Tibial nerve (tissue), 4 donors: ENCODE measurements around the gene JAG2. TPM values are rescaled to one million over a fixed set of nuclear protein-coding genes. Genes with fewer than 3 reads are reported as not detected.

Experiments
- DNase-seq, 2 donors: peaks; one replicate each; pipeline ENCODE4 v3.0.0-alpha.2; 2019; ENCODE audit warnings: low spot score in 2 of 2
- H3K27ac ChIP-seq, 4 donors: fragments of 200-600 bp; sonication (generic) in 3 of 4; one replicate each; pipeline ENCODE4 v1.5.1; 2017 to 2019; ENCODE audit warnings: mild to moderate bottlenecking in 1 of 4
- H3K27me3 ChIP-seq, 2 donors: fragments of 200-600 bp; sonication (generic) in 1 of 2; one replicate each; pipeline versions ENCODE4 v1.5.1 to v1.6.0; 2017 to 2019
- H3K36me3 ChIP-seq, 3 donors: fragments of 200-600 bp; sonication (generic); one replicate each; pipeline ENCODE4 v1.5.1; 2018 to 2019
- H3K4me1 ChIP-seq, 4 donors: fragments of 200-600 bp; sonication (generic) in 3 of 4; one replicate each; pipeline ENCODE4 v1.5.1; 2017 to 2019
- H3K4me3 ChIP-seq, 4 donors: fragments of 200-600 bp; sonication (generic) in 3 of 4; one replicate each; pipeline ENCODE4 v1.5.1; 2017 to 2019; ENCODE audit warnings: mild to moderate bottlenecking in 1 of 4, moderate library complexity in 1 of 4
- H3K9me3 ChIP-seq, 4 donors: fragments of 200-600 bp; sonication (generic) in 3 of 4; one replicate each; pipeline ENCODE4 v1.5.1; 2017 to 2019
- CTCF ChIP-seq, 5 experiments: fragments of 200-600 bp in 3 of 5; fragments of 450-650 bp in 2 of 5; sonication (generic) in 3 of 5; IDR thresholded peaks; one replicate each; pipeline ENCODE4 v1.5.1; 2016 to 2019; ENCODE audit warnings: antibody characterized with exemption in 5 of 5, mild to moderate bottlenecking in 3 of 5, moderate library complexity in 2 of 5
- EP300 ChIP-seq, 2 donors: sonication (generic); formaldehyde crosslinking; IDR thresholded peaks; one replicate each; pipeline ENCODE4 v1.6.1; 2017; ENCODE audit warnings: antibody characterized with exemption in 2 of 2, mild to moderate bottlenecking in 1 of 2
- POLR2A ChIP-seq, 2 donors: fragments of 450-650 bp; IDR thresholded peaks; one replicate each; pipeline ENCODE4 v1.6.1; 2017; ENCODE audit warnings: antibody characterized with exemption in 2 of 2, mild to moderate bottlenecking in 2 of 2, moderate library complexity in 2 of 2
- WGBS, 2 donors: methylation state at CpG; one replicate each; pipeline ENCODE4 v1.1.5; 2018; 5-methylcytosine and 5-hydroxymethylcytosine counted together
- total RNA-seq, 4 donors: library from RNA; depleted of rRNA; stranded (reverse); fragments of >200 nt; gene quantifications; one replicate each; pipeline ENCODE4 v1.1.0, GENCODE V29; 2016

Gene JAG2
- total RNA-seq, 4 donors from 2014 or later: 7.4 to 13.8 (median 12.8) TPM

- no peak for DNase-seq
- Histone ChIP-seq H3K4me1 (peaks cover 0 to 18% (median 4%) of the 10 kb centered on the region in 4 donors), H3K27me3 (no peaks in the 10 kb centered on the region), H3K4me3 (no peak overlapping the region), H3K36me3 (peaks cover 0 to 71% (median 0%) of the 10 kb centered on the region in 3 donors), H3K27ac (no peak overlapping the region), H3K9me3 (no peaks in the 10 kb centered on the region)
- 92 to 95% methylated on average over 21 to 22 of the region's 30 CpGs for WGBS, 2 donors
- TF ChIP-seq POLR2A (IDR thresholded peaks at IDR 0.05): no peak
- no peak for TF ChIP-seq EP300 (IDR thresholded peaks at IDR 0.05)
- TF ChIP-seq CTCF (IDR thresholded peaks at IDR 0.05): no peak
Observed at GRCh38 chr14:105210266-105211025, 41.9 kb upstream of the JAG2 start.

GRCh38 chr14:105209646-105210045 lies 41.1 kb upstream of the JAG2 start:
- no peak for DNase-seq
- Histone ChIP-seq H3K4me3 (no peak overlapping the region), H3K27me3 (no peaks in the 10 kb centered on the region), H3K9me3 (no peaks in the 10 kb centered on the region), H3K4me1 (peaks cover 0 to 26% (median 10%) of the 10 kb centered on the region in 4 donors), H3K36me3 (peaks cover 0 to 65% (median 0%) of the 10 kb centered on the region in 3 donors), H3K27ac (no peak overlapping the region)
- no peak for TF ChIP-seq EP300 (IDR thresholded peaks at IDR 0.05)
- no peak for TF ChIP-seq POLR2A (IDR thresholded peaks at IDR 0.05)
- no peak for TF ChIP-seq CTCF (IDR thresholded peaks at IDR 0.05)
- WGBS, 2 donors: 85 to 94% methylated on average over 14 to 16 of the region's 16 CpGs

GRCh38 chr14:105209091-105209490 lies 40.5 kb upstream of the JAG2 start:
- 85 to 95% methylated on average over 8 of the region's 8 CpGs for WGBS, 2 donors
- TF ChIP-seq EP300 (IDR thresholded peaks at IDR 0.05) (no peak), CTCF (IDR thresholded peaks at IDR 0.05) (no peak)
- Histone ChIP-seq H3K36me3 (peaks cover 0 to 59% (median 0%) of the 10 kb centered on the region in 3 donors), H3K27ac (no peak overlapping the region), H3K27me3 (no peaks in the 10 kb centered on the region), H3K4me3 (no peak overlapping the region), H3K4me1 (peaks cover 0 to 32% (median 16%) of the 10 kb centered on the region in 4 donors), H3K9me3 (no peaks in the 10 kb centered on the region)
- DNase-seq: no peak

- WGBS, 2 donors: 85 to 91% methylated on average over 12 of the region's 12 CpGs
- H3K4me1 ChIP-seq: peaks cover 0 to 36% (median 18%) of the 10 kb centered on the region in 4 donors
- no peak overlapping the region for H3K27ac ChIP-seq
- no peak for DNase-seq
- peaks cover 0 to 55% (median 0%) of the 10 kb centered on the region in 3 donors for H3K36me3 ChIP-seq
- H3K4me3 ChIP-seq: no peak overlapping the region
- no peaks in the 10 kb centered on the region for H3K9me3 ChIP-seq
- no peak for TF ChIP-seq EP300 (IDR thresholded peaks at IDR 0.05)
- TF ChIP-seq CTCF (IDR thresholded peaks at IDR 0.05): no peak
- TF ChIP-seq POLR2A (IDR thresholded peaks at IDR 0.05): no peak
- H3K27me3 ChIP-seq: peaks cover 0 to under 1% of the 10 kb centered on the region in 2 donors
Observed at GRCh38 chr14:105208738-105209075, 40.1 kb upstream of the JAG2 start.

GRCh38 chr14:105207996-105208737 lies 39.6 kb upstream of the JAG2 start:
- no peak overlapping the region for H3K4me3 ChIP-seq
- H3K4me1 ChIP-seq: peaks cover 0 to 41% (median 18%) of the 10 kb centered on the region in 4 donors
- peaks cover 0 to 50% (median 0%) of the 10 kb centered on the region in 3 donors for H3K36me3 ChIP-seq
- H3K27ac ChIP-seq: no peak overlapping the region
- peaks cover 0 to 6% of the 10 kb centered on the region in 2 donors for H3K27me3 ChIP-seq
- no peaks in the 10 kb centered on the region for H3K9me3 ChIP-seq
- TF ChIP-seq EP300 (IDR thresholded peaks at IDR 0.05): no peak
- no peak for TF ChIP-seq CTCF (IDR thresholded peaks at IDR 0.05)
- TF ChIP-seq POLR2A (IDR thresholded peaks at IDR 0.05): no peak
- no peak for DNase-seq
- 87 to 89% methylated on average over 22 to 25 of the region's 25 CpGs for WGBS, 2 donors
